K562 (cell line): ENCODE measurements around the gene CMTM1. TPM values are rescaled to one million over a fixed set of nuclear protein-coding genes. Genes with fewer than 3 reads are reported as not detected.

Source experiments
- CHD2 ChIP-seq: IDR thresholded peaks from 2 replicates; pipeline ENCODE4 v1.6.1; 2011; ENCODE audit warnings: low read depth, low read length
- CREB3L1 ChIP-seq: fragments of 450-650 bp; IDR thresholded peaks from 2 replicates; pipeline ENCODE4 v1.6.1; 2014; ENCODE audit warnings: low read depth, mild to moderate bottlenecking, moderate library complexity, borderline replicate concordance
- HMG20B ChIP-seq: fragments of 250-450 bp; sonication (Bioruptor Pico); IDR thresholded peaks from 2 replicates; pipeline ENCODE4 v1.5.0; 2021; ENCODE audit warnings: mild to moderate bottlenecking
- KDM2B ChIP-seq: fragments of 250-450 bp; sonication (Bioruptor Pico); IDR thresholded peaks from 2 replicates; pipeline ENCODE4 v1.8.0; 2021; ENCODE audit warnings: mild to moderate bottlenecking, moderate library complexity
- RAD21 ChIP-seq, 2 experiments: fragments of 250-450 bp in 1 of 2; fragments of 450-650 bp in 1 of 2; sonication (Bioruptor Pico) in 1 of 2; formaldehyde crosslinking in 1 of 2; IDR thresholded peaks in 1 of 2; conservative IDR thresholded peaks in 1 of 2; 2 replicates each; pipeline versions ENCODE4 v1.4.0 to v1.8.0; 2020 to 2022; ENCODE audit warnings: mild to moderate bottlenecking in 2 of 2, moderate library complexity in 1 of 2
- RAD51 ChIP-seq: fragments of 450-650 bp; IDR thresholded peaks from 2 replicates; pipeline ENCODE4 v1.7.1; 2016; ENCODE audit warnings: low read depth, mild to moderate bottlenecking, borderline replicate concordance
- VEZF1 ChIP-seq: fragments of 200-800 bp; sonication (Bioruptor generic); IDR thresholded peaks from 2 replicates; pipeline ENCODE4 v1.6.1; 2017; ENCODE audit warnings: missing genetic modification characterization, missing compliant biosample characterization
- ZNF398 ChIP-seq: fragments of 250-450 bp; sonication (Bioruptor Pico); IDR thresholded peaks from 2 replicates; pipeline ENCODE4 v1.8.0; 2021; ENCODE audit warnings: moderate library complexity, mild to moderate bottlenecking, inconsistent platforms
- polyA plus RNA-seq, 8 experiments: library from polyadenylated mRNA; depleted of rRNA in 4 of 8; stranded (reverse) in 5 of 8; unstranded in 3 of 8; fragments of >200 nt; fragmentation: Nextera tagmentation in 2 of 8; fragmentation: Illumina TruSeq in 1 of 8; extraction: Ambion mirVana in 2 of 8; extraction: Trizol in 1 of 8; gene quantifications; 2 replicates each; pipeline versions ENCODE4 v1.2.1 to v1.2.3, GENCODE V29; 2011 to 2014; ENCODE audit warnings: inconsistent platforms in 1 of 8, missing spikeins in 1 of 8
- total RNA-seq, 7 experiments: library from RNA; depleted of rRNA in 6 of 7; stranded (reverse); fragments of >200 nt in 6 of 7; fragmentation: Illumina TruSeq in 2 of 7; extraction: Trizol in 2 of 7; gene quantifications; 2 replicates each; pipeline versions ENCODE4 v1.2.1 to v1.2.3, GENCODE V29; 2011 to 2021; ENCODE audit warnings: low replicate concordance in 1 of 7

Gene CMTM1
- total and polyA plus RNA-seq, 9 of the 15 experiments (the other 6 are each of a cell fraction or from before 2014, with no cell fraction given), result 0.25 to 2.6 (median 1.1) TPM; not detected in 2

- TF ChIP-seq CREB3L1 (no peak), KDM2B (no peak), RAD51 (no peak), VEZF1 (CRISPR knock-in tag) (no peak), HMG20B (CRISPR knock-in tag) (no peak), RAD21 (CRISPR knock-in tag; conservative IDR thresholded peaks at IDR 0.05 in 1 of 2, IDR thresholded peaks at IDR 0.05 in 1 of 2) (no peak), CHD2 (no peak), ZNF398 (CRISPR knock-in tag) (no peak)
These were observed 10.1 kb downstream of the CMTM1 start (continued) for GRCh38 chr16:66576296-66576695.
